NCI-H1930 (cell line): ENCODE measurements around the gene GUCY1A2.

Experiments
- DNase-seq, 2 experiments: peaks; one replicate each; lab custom pipeline; 2025; lab: John Stamatoyannopoulos, UW

The GUCY1A2 gene

GRCh38 chr11:106998116-106998915 is 20.0 kb downstream of the GUCY1A2 start:
- no peak for DNase-seq

- DNase-seq, result no peak
These were observed 21.0 kb downstream of the GUCY1A2 start for GRCh38 chr11:106997227-106997626.

- DNase-seq, result no peak
These were observed 21.6 kb downstream of the GUCY1A2 start for GRCh38 chr11:106996691-106997090.

- no peak for DNase-seq
These were observed 27.9 kb downstream of the GUCY1A2 start for GRCh38 chr11:106990331-106990730.

GRCh38 chr11:106989078-106989455 is 29.2 kb downstream of the GUCY1A2 start:
- no peak for DNase-seq

- no peak for DNase-seq
These were observed 29.9 kb downstream of the GUCY1A2 start for GRCh38 chr11:106988151-106989077.

- DNase-seq, result no peak
These were observed 31.6 kb downstream of the GUCY1A2 start for GRCh38 chr11:106986673-106987072.

- peak in 1 of 2 experiments; percentile 13 for DNase-seq
These were observed 32.0 kb downstream of the GUCY1A2 start for GRCh38 chr11:106986261-106986660.

- DNase-seq, result no peak
These were observed 34.3 kb downstream of the GUCY1A2 start for GRCh38 chr11:106983991-106984390.

GRCh38 chr11:106983261-106983660 is 35.0 kb downstream of the GUCY1A2 start:
- no peak for DNase-seq

- no peak for DNase-seq
These were observed 43.4 kb downstream of the GUCY1A2 start for GRCh38 chr11:106974831-106975230.

- DNase-seq, result no peak
These were observed 46.4 kb downstream of the GUCY1A2 start for GRCh38 chr11:106971864-106972263.

GRCh38 chr11:106969644-106970355 is 48.5 kb downstream of the GUCY1A2 start:
- DNase-seq, result no peak

- no peak for DNase-seq
These were observed 55.3 kb downstream of the GUCY1A2 start for GRCh38 chr11:106962995-106963394.

- DNase-seq, result no peak
These were observed 56.8 kb downstream of the GUCY1A2 start for GRCh38 chr11:106961518-106961917.

- DNase-seq, result no peak
These were observed 57.2 kb downstream of the GUCY1A2 start for GRCh38 chr11:106961048-106961447.

GRCh38 chr11:106959800-106960199 is 58.5 kb downstream of the GUCY1A2 start:
- DNase-seq, result no peak

GRCh38 chr11:106959386-106959785 is 58.9 kb downstream of the GUCY1A2 start:
- no peak for DNase-seq

- no peak for DNase-seq
These were observed 59.6 kb downstream of the GUCY1A2 start for GRCh38 chr11:106958517-106959248.

GRCh38 chr11:106957030-106957482 is 61.2 kb downstream of the GUCY1A2 start:
- DNase-seq, result no peak

- no peak for DNase-seq
These were observed 68.2 kb downstream of the GUCY1A2 start for GRCh38 chr11:106950067-106950491.
